Middle frontal gyrus (tissue), 1 donor: ENCODE results near the gene TEC.
"Not testable (repeated sequence)": the region's sequence is repeated elsewhere in the genome, so short reads cannot be mapped to it uniquely, and the experiment has no call there.

Source experiments
- DNase-seq: peaks from one replicate; pipeline ENCODE4 v3.0.0-alpha.2; 2015; ENCODE audit warnings: low spot score; ENCODE audit errors: extremely low spot score

The TEC gene

DNA sequence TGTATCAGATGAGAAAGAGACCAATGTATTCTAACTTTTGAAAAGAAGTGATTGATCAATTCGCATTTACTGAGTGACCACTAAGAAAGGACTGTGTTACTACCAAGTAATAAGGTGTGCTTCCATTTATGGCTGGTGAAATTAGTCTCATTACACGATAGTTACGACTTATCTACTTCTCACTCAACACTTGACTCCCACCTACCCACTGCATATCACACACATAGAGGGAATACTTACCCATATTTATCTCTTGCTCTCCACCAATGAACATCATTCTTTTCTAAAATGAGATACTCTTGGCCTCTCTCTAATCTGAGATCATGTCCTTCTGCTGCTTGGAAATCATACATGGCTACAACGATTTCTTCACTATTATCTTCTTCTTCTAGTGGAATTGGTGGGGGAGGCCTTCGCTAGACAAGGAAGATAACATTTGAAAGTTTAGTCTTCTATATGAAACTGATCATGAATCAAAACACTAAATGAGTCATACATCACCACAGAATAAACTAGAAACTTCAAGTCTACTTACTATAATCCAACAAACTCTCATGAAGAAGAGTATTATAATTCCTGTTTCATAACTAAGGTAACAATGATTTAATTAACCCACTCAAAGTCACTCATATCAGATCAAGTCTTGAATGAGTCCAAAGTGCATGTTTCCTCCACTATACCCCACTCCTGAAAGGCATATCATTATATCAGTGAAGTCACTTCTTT lies 101.9 kb downstream of the TEC start:
- no peak for DNase-seq

DNA sequence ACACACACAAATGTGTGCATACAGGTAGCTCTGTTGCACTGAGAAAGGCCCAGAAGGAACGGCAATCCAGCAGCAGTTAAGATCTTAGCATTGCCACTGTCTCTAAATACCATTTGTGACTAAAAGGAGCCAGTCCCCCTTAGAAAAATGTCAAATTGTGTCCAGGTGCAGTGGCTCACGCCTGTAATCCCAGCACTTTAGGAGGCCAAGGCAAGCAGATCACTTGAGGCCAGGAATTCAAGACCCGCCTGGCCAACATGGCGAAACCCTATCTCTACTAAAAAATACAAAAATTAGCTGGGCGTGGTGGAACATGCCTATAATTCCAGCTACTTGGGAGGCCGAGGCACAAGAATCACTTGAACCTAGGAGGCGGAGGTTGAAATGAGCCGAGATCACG lies 105.1 kb downstream of the TEC start:
- DNase-seq: not testable (repeated sequence)

DNA sequence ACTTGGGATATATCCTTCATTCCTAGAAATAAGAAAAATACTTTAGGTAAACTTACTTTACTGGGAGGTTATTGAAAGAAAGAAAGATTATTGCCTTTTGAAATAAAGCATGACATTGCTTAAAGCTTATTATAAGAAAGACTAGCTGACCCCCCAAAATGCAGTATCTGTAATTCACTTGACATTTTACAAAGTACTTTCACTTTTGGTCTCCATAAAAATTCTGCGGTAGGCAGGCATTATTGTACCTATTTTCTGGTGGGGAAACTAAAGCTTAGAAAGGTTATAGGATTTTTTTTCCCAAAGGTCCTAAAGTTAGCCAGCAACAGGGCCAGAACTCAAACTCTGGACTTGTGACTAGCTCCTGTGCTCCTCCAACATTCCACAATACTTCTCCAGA lies 105.9 kb downstream of the TEC start:
- no peak for DNase-seq

DNA sequence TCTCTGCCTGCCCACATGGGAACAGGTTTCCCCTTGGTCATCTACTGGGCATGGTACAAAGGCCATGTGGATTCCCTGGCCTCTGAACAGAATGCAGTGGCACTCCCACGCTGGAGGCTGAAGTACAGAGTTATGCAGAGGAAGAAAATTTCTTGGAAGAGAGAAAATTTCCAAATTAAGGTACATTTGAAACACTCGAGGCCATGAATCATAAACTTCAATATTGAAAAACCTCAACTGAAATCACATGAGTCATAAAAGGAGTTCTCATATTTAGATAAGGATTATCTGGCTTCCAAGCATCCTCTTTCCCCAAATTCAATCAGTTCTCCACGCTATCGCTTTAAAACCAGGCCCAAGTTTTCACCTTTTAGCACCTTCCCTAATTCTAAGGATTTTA lies 107.5 kb downstream of the TEC start:
- DNase-seq: peak; percentile 48

DNA sequence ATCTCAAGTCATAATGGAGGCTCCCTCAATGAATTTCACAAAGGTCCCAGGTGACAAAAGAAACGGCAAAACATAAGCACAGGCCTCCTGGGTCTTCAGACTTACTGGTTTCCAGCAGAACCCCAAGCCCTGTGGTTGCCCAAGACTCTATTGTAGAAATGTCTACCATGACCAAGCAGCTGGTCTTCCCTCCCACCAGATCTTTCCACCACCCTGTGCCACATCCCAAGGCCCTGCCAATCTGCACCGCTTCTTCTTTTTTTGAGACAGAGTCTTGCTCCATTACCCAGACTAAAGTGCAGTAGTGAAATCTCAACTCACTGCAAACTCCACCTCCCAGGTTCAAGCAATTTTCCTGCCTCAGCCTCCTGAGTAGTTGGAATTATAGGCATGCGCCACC lies 112.4 kb downstream of the TEC start:
- DNase-seq: no peak

DNA sequence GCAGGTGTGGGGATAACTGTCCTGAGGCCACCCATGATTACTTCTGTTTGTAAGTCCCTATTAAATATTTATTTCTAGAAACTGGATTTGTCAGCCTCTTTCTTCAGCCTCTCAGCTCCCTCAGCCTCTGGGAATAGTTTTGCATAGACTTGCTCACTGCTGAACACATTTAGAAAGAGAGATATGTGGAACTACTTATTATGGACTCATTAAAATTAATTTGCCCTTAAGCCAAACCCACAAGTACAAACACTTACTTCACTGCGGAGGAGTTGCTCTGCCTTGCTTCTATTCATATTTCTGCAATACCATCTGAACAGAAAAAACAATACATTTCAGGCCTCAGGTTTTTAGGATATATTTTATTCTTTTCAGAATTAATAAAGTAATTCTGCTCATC lies 113.2 kb downstream of the TEC start:
- DNase-seq: no peak

DNA sequence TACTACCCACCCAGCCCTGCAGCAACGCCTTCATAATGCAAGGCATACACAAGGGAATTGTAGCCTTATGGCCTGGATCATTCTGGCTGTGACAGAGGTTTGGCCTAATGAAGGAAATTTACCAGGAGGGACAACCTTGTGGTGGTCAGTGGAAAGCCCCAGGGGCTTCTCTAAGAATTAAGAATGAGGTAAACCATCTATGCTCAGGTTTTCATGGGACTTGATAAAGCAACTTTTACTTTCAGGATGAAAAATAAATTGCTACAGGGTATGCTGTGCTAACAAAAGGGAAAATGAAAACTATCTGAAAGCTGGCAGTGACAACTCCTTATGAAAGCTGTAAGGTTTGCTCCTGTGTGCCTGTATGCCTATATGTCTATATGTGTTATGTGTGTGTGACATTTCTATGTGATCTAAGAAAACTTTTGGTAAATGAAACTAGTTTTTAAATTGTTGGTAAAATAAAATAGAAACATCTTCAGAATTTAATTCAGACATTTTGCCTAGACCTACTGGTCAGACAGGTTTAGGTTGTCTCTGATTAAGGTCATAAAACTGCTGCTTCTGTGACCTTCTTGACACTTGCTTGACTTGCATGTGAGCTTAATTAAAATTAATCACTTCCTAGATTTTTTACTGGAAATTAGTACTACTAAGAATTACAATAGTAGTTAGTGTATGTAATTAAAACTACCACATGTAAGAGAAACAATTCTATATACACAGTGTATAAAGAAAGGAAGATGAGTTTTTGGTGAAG lies 115.7 kb downstream of the TEC start:
- no peak for DNase-seq

DNA sequence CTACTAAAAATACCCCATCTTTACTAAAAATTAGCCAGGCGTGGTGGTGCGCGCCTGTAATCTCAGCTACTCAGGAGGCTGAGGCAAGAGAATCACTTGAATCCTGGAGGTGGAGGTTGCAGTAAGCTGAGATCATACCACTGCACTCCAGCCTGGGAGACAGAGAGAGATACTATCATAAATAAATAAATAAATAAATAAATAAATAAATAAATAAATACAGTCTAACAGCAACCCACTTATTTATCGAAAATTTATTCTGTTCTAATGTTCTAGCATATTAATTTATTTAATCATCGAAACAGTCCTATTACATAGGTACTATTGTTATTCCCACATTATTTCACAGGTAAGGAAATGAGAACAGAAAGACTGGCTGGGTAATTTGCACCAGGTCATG lies 117.4 kb downstream of the TEC start:
- no peak for DNase-seq

DNA sequence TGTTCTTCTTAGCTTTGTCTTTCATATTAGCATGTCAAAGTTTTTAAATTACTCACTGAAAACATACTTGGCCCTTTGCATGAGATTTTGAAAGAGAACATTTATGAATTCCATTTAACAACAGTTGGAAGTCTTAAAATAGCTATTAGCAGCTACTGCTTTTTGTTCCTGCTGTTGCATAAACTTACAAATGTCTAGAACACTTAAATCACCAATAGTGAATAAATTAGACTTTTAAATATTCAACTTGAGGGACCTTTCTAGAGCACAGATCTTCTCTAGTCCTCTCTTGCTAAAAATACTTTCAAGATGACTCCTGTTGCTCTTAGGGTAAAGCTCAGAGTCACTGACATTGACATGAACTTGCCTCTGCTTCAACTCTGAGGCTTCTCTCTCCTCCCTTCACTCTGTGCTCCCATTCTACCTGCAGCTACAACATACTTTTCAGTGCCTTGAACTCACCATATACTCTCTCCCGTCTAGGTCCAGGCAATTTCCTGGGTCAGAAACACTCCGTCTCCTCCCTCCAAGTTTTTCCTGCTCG lies 119.7 kb downstream of the TEC start:
- no peak for DNase-seq

DNA sequence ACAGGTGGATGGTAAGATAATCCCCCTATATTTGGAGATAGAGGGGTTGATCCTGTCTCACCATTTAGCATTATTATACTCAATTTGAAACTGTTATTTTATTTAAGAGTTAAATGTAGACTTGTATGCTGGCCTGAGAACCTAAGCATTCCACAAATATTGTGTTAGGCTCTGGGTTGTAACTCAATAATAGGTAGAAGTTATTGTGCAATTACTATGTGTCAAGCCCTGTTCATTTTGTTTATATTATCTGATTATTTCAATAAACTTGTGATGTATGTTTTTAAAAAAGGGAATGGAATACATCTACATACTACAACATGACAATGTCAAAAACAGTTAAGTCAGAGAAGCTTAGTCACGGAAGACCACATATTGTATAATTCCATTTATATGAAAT lies 122.0 kb downstream of the TEC start:
- no peak for DNase-seq

DNA sequence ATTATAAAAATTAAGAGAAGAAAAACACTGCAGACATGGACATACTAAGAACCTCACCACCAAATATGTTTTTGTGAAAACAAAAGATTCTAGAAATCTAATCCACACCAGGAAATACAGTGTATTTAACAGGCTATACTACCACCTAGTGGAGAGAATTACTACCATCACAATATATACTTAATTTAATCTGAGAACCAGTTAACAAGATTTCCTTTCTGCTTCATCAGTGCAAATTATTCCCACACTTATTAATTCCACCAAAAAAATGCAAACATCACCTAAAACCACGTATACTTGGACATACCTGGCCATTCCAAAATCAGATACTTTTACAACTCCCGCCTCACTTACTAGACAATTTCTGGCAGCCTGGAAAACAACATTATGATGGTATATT lies 128.6 kb downstream of the TEC start:
- no peak for DNase-seq

DNA sequence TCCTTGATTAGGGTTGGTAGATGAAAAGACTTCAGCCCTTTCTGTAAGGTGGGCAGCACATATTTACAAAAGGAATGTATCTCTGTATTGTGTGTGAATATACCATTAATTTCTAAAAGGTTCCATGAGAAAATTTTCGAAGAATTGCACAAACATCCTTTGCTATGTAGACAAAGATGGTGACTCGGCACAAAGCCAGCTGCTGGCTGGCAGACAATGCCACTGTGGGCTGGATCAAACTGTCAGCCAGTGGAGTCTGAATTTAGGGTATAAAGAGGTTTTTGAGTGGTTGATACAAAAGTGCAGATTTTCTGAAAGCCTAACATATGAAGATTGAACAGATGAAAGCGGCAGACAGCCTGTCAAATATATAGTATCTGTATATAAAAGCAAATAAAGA lies 129.9 kb downstream of the TEC start:
- no peak for DNase-seq

DNA sequence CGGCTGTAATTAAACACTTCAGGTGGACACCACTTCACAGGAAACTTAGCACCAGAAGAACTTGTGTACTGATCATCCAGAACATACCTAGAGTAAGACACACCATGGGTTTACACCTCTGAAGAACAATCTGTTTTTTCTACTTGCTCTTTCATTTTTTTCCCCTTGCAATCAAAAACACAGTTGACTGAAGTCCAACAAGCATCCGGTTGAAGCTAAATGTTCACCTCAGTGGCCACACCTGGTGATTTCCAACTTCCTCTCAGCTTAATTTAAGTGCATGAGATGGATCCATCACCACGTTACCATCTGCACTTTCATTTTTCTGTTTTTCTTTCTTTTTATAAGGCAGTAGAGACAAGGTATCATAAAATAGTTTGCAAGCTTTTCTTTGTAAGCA lies 130.7 kb downstream of the TEC start:
- DNase-seq: no peak

DNA sequence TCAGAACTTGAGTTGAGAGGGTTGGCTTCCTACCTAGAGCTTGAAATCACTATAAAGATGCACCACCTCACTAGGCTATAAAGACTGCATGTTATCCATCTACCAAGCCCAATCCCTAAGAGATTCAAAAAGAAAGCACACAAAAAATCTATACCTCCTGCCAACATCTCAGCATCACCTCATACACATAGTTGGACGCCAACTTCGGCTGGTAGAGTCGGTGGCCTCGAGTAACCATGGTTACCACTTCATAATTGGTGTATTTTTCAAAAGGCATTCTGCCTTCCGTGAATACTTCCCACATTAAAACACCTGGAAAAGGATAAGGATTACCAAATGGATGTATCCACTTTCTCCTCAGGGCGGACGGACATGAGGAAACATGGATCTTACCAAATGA lies 131.1 kb downstream of the TEC start:
- no peak for DNase-seq

DNA sequence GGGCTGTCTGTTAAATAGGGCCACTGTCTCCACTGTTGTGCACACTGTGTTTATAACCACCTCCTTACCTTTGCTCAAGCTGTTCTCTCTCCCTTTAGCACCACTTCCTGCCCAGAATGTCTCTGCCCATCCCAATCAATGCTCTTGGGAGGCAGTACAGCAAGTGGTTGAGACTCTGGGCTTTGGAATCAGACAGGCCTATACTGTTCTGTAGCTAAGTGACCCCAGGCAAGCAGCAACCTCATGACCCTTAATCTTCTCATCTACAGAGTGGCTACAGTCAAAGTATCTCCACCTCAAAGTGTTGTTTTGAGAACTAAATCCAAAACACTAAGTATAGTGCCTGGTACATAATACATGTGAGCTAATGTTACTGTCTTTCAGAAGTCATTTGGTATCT lies 131.8 kb downstream of the TEC start:
- DNase-seq: no peak

DNA sequence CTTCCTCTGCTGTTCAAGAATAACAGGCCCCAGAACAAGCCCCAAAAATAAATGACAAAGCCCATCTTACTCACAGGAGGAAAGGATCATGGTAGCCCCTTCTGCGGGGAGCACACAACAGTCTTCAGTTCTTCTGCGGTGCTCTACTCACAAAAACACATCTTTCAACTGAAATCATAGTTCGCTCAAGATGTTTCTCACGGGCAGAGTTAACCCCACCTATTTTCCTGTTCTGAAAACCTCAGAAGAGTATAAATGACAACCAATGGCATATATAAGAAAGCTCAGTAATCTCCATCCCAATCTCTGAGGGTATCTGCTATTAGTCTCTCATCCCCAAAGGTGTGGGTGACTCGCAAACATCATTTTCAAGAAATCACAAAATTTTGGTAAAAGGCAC lies 135.6 kb downstream of the TEC start, which contains the start of gene TXK:
Gene TXK (minus strand): TSS at position 170 of the 400 bp plus-strand sequence. CDS start 80 bp downstream, at position 90.
- no peak for DNase-seq

DNA sequence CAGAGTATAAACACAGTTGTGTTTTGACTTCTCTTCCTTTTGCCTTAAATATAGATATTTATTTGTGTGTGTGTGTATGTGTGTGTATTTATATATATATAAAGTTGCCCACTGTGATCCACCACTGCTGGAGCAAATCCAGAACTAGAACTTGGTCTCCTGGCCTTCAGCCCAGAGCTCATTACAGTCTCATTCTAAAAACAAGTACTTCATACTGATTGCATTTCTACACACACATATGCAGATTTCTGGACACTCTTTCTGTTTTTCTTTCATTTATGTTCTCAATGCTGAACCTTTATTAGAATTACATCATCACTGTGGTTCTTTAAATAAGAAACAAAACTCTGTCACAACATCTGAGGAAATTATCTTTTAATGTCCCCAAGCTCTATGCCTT lies 136.0 kb downstream of the TEC start:
- no peak for DNase-seq

DNA sequence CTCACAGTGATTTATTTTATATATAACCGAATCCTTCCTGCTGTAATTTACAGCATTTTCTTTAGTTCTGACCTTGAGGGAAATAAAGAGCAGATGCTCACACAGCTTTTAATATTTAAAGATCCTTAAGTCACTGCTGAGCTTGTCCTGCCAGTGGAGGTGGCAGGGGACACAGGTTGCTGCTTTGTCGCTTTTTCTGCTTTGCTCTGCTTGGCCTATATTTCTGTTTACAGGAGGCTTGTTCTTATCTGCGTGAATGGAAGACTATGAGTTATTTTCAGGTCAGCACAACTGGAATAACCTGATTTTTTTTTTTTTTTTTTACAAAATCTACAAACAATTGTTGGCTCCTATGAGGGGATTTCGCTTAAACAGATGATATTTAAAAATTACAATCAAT lies 137.9 kb downstream of the TEC start:
- no peak for DNase-seq

DNA sequence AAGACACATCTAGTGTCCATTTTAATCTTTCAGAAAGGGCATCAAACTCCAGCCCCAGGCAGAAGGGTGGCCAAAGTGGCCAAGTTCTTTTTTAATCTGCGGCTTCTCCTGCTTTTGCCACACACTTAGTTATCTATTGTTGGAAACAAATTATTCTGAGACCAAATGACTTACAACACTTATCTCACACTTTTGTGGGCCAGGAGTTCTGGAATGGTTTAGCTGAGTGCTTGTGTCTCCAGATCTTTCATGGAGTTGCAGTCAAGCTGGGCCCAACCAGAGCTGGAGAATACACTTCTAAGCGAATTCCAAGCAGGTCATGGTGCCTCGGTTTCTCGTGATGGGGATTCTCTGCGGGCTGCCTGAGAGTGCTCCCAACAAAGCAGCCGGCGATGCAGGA lies 139.5 kb downstream of the TEC start:
- DNase-seq: no peak

DNA sequence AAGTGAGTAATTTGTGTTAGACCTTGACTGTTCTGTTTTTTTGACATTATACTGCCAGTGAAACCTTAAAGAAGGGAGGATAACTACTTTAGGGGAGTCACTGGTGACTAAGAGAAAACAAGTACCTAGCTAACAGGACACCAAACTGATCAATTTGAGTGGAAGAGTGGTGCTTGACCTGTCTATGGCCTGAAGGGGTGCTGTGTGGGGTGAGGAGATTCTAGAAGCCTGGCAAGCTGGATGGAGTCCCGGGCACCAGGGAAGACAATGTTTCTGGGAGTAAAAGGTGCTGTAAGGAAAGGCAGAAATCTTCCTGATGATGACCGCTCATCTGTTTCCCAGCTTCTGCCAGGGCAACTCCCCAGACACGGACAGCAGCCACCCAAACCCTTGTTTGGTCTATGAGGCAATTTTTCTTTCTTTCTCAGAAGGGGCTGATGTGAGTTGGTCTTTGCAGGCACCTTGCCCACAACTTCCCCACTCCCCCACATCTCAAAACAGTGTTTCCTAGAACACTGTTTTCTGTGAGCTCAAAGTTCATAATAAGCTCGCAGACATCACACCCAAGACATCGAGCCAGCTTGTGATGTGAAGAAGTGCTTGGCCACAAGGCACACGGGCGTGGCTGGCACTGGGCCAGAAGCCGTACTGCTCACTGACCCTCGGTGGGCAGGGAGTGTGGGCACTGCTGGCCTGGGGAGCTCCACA lies 140.2 kb downstream of the TEC start:
- DNase-seq: no peak

DNA sequence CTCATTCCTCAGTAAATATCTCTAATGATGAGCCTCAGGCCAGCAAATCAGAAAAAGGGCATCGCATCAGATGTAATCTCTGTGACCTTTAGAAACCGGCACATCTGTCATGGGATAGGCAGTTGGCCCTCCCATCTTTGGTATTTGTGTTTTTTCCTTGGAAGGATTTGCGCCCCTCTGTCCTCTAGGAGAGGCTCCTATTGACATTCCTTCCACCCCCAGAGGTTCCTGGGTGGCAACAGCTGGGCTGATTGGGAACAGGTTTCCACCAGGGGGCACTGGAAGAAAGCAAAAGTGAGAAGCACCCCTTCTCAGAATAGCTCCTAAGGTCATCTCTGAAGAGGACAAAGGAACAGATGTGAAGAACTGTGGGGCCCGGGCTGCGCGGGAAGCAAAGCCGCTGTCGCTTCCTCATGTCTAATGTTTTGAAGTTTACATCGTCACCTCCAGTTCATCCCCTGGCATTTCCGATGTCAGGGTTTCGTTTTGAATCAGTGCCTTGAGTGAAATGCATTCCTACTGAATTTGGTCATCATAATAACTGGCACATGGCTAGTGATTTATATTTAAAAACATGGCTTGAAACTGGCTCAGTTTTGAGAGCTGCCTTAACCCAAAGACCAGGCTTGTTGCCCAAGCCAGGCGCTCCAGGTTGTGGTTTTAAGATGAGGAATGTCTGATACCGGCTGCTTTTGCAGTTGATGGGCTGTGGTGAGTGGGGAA lies 141.8 kb downstream of the TEC start:
- no peak for DNase-seq
